ENCODE measurements around the gene BIRC6.
A peak's percentile ranks its signal among the peaks of the same experiment; 100 is the strongest.

The BIRC6 gene

GRCh38 chr2:32422133-32422532, 65.3 kb downstream of the BIRC6 start (continued):
- TF ChIP-seq, protein P1, sequence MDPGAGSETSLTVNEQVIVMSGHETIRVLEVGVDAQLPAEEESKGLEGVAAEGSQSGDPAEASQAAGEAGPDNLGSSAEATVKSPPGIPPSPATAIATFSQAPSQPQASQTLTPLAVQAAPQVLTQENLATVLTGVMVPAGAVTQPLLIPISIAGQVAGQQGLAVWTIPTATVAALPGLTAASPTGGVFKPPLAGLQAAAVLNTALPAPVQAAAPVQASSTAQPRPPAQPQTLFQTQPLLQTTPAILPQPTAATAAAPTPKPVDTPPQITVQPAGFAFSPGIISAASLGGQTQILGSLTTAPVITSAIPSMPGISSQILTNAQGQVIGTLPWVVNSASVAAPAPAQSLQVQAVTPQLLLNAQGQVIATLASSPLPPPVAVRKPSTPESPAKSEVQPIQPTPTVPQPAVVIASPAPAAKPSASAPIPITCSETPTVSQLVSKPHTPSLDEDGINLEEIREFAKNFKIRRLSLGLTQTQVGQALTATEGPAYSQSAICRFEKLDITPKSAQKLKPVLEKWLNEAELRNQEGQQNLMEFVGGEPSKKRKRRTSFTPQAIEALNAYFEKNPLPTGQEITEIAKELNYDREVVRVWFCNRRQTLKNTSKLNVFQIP (CRISPR knock-in tag; IDR thresholded peaks at IDR 0.05; ENCODE audit: borderline replicate concordance, low read depth) = no peak

DNA sequence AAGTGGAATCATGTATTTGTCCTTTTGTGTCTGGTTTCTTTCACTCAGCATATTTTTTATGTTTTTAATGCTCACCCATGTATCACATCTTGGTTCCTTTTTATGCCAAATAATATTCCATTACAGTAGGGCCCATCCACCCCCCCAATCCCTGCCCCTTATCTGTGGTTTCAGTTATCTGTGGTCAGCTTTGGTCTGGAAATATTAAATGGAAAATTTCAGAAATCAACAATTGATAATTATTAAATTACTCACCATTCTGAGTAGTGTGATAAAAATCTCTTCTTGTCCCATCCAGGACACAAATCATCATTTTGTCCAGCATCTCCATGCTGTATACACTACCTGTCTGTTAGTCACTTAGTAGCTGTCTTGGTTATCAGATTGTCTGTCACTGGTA, 66.7 kb downstream of the BIRC6 start:
- peak; percentile 23 for ATAC-seq
- TF ChIP-seq TOX (CRISPR knock-in tag; IDR thresholded peaks at IDR 0.05; ENCODE audit: borderline replicate concordance) (no peak), BACH2 (CRISPR knock-in tag; IDR thresholded peaks at IDR 0.05; ENCODE audit: borderline replicate concordance) (no peak), ISL1 (CRISPR knock-in tag; IDR thresholded peaks at IDR 0.05) (peak; percentile 61), PATZ1 (CRISPR knock-in tag; IDR thresholded peaks at IDR 0.05; ENCODE audit: borderline replicate concordance) (no peak), CSDC2 (CRISPR knock-in tag; IDR thresholded peaks at IDR 0.05) (no peak)
- TF ChIP-seq, protein P1 (CRISPR knock-in tag; IDR thresholded peaks at IDR 0.05; ENCODE audit: borderline replicate concordance, low read depth) = no peak

DNA sequence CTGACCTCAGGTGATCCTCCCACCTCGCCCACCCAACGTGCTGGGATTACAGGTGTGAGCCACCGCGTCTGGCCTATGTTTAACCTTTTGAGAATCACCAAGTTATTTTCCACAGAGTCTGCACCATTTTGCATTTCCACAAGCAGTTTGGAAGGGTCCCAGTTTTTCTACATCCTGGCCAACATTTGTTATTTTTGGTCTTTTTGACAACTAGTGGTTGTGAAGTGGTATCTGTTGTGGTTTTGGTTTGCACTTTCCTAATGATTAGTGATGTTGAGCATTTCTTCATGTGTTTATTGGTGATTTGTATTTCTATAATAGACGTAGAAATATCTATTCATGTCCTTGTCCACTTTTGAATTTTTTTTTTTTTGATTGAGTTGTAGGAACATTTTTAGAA, 67.9 kb downstream of the BIRC6 start:
- ATAC-seq = no peak
- no peak for TF ChIP-seq ZFP30 (CRISPR knock-in tag; IDR thresholded peaks at IDR 0.05)
- TF ChIP-seq ESRRG (CRISPR knock-in tag; IDR thresholded peaks at IDR 0.05) = no peak
- TF ChIP-seq PPARA (CRISPR knock-in tag; IDR thresholded peaks at IDR 0.05; ENCODE audit: borderline replicate concordance) = no peak
- TF ChIP-seq GLIS3 (CRISPR knock-in tag; IDR thresholded peaks at IDR 0.05) = no peak
- no peak for TF ChIP-seq CSDC2 (CRISPR knock-in tag; IDR thresholded peaks at IDR 0.05)
- no peak for TF ChIP-seq OSR1 (CRISPR knock-in tag; IDR thresholded peaks at IDR 0.05)
- no peak for TF ChIP-seq ZC3H10 (CRISPR knock-in tag; IDR thresholded peaks at IDR 0.05)
- TF ChIP-seq BACH2 (CRISPR knock-in tag; IDR thresholded peaks at IDR 0.05; ENCODE audit: borderline replicate concordance) = no peak
- TF ChIP-seq ZNF70 (CRISPR knock-in tag; IDR thresholded peaks at IDR 0.05) = no peak
- TF ChIP-seq, protein P2, sequence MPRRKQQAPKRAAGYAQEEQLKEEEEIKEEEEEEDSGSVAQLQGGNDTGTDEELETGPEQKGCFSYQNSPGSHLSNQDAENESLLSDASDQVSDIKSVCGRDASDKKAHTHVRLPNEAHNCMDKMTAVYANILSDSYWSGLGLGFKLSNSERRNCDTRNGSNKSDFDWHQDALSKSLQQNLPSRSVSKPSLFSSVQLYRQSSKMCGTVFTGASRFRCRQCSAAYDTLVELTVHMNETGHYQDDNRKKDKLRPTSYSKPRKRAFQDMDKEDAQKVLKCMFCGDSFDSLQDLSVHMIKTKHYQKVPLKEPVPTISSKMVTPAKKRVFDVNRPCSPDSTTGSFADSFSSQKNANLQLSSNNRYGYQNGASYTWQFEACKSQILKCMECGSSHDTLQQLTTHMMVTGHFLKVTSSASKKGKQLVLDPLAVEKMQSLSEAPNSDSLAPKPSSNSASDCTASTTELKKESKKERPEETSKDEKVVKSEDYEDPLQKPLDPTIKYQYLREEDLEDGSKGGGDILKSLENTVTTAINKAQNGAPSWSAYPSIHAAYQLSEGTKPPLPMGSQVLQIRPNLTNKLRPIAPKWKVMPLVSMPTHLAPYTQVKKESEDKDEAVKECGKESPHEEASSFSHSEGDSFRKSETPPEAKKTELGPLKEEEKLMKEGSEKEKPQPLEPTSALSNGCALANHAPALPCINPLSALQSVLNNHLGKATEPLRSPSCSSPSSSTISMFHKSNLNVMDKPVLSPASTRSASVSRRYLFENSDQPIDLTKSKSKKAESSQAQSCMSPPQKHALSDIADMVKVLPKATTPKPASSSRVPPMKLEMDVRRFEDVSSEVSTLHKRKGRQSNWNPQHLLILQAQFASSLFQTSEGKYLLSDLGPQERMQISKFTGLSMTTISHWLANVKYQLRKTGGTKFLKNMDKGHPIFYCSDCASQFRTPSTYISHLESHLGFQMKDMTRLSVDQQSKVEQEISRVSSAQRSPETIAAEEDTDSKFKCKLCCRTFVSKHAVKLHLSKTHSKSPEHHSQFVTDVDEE (CRISPR knock-in tag; IDR thresholded peaks at IDR 0.05) = no peak
- TF ChIP-seq ZNF565 (CRISPR knock-in tag; conservative IDR thresholded peaks at IDR 0.05; ENCODE audit: low read depth) = no peak
- no peak for TF ChIP-seq PATZ1 (CRISPR knock-in tag; IDR thresholded peaks at IDR 0.05; ENCODE audit: borderline replicate concordance)

DNA sequence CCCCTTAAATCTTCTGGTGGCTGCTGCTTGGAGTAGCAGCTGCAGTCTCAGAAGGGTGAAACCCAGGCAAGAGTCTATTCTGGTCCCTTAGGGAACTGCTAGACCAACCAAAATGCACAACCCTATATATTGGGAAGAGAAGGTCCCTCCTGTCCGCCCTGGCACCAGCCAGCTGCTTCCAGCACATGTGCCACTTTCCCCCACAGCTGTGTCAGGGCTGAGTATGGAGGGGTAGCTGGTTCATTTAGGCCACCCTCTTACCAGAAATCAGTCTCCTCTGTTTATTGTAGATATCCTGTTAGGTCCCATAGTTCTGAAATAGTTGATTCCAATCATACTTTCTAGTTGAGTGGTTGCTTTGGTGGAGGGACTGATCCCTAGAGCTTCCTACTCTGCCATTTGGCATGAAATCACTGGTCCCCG, 68.9 kb downstream of the BIRC6 start:
- ATAC-seq = peak; percentile 61
- TF ChIP-seq BACH2 (CRISPR knock-in tag; IDR thresholded peaks at IDR 0.05; ENCODE audit: borderline replicate concordance) (no peak), ZNF565 (CRISPR knock-in tag; conservative IDR thresholded peaks at IDR 0.05; ENCODE audit: low read depth) (no peak)
- TF ChIP-seq, protein P2 (CRISPR knock-in tag; IDR thresholded peaks at IDR 0.05) = no peak

Measured in SK-N-SH treated with all-trans-retinoic acid at 6 μM for 48 hours (cell line).